Nephron (organoid): ENCODE results near the gene LONP2.
A peak's percentile ranks its signal among the peaks of the same experiment; 100 is the strongest.

Source experiments
- H3K27ac Mint-ChIP-seq, 3 experiments: 2 replicates each; pipeline ENCODE4 v1.8.0; 2020; ENCODE audit warnings: mixed read lengths in 3 of 3, mild to moderate bottlenecking in 2 of 3, moderate library complexity in 1 of 3
- H3K27me3 Mint-ChIP-seq: 2 replicates; pipeline ENCODE4 v1.8.0; 2021; ENCODE audit warnings: low read depth, mild to moderate bottlenecking, moderate library complexity, mixed read lengths
- H3K36me3 Mint-ChIP-seq: 2 replicates; pipeline ENCODE4 v1.8.0; 2020; ENCODE audit warnings: low read depth, mixed read lengths
- H3K4me1 Mint-ChIP-seq: 2 replicates; pipeline ENCODE4 v1.8.0; 2020; ENCODE audit warnings: mixed read lengths
- H3K4me3 Mint-ChIP-seq, 3 experiments: 2 replicates each; pipeline ENCODE4 v1.8.0; 2020; ENCODE audit warnings: mild to moderate bottlenecking in 3 of 3, mixed read lengths in 3 of 3, moderate library complexity in 2 of 3
- H3K9me3 Mint-ChIP-seq: 2 replicates; pipeline ENCODE4 v1.8.0; 2020; ENCODE audit warnings: mixed read lengths
- TF ChIP-seq, protein P1 (sequence below), 3 experiments: fragments of 200-600 bp; sonication (generic); IDR thresholded peaks; one replicate each; pipeline ENCODE4 v1.5.0; 2021; ENCODE audit warnings: antibody characterized with exemption in 3 of 3; ENCODE audit not compliant: unreplicated experiment in 3 of 3

LONP2 gene

GRCh38 chr16:48383877-48384519 lies 139.9 kb downstream of the LONP2 start:
- Mint-ChIP-seq H3K36me3 (peaks cover 9% of the 10 kb centered on the region), H3K4me1 (peaks cover 38% of the 10 kb centered on the region), H3K4me3 (peak overlapping the region; percentile 89 to 95 (median 94)), H3K27ac (peak overlapping the region; percentile 98 to 99 (median 99)), H3K27me3 (no peaks in the 10 kb centered on the region), H3K9me3 (peaks cover 2% of the 10 kb centered on the region)
- TF ChIP-seq, protein P1, sequence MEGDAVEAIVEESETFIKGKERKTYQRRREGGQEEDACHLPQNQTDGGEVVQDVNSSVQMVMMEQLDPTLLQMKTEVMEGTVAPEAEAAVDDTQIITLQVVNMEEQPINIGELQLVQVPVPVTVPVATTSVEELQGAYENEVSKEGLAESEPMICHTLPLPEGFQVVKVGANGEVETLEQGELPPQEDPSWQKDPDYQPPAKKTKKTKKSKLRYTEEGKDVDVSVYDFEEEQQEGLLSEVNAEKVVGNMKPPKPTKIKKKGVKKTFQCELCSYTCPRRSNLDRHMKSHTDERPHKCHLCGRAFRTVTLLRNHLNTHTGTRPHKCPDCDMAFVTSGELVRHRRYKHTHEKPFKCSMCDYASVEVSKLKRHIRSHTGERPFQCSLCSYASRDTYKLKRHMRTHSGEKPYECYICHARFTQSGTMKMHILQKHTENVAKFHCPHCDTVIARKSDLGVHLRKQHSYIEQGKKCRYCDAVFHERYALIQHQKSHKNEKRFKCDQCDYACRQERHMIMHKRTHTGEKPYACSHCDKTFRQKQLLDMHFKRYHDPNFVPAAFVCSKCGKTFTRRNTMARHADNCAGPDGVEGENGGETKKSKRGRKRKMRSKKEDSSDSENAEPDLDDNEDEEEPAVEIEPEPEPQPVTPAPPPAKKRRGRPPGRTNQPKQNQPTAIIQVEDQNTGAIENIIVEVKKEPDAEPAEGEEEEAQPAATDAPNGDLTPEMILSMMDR (IDR thresholded peaks at IDR 0.05; ENCODE audit: unreplicated experiment in 3 of 3), result no peak

DNA sequence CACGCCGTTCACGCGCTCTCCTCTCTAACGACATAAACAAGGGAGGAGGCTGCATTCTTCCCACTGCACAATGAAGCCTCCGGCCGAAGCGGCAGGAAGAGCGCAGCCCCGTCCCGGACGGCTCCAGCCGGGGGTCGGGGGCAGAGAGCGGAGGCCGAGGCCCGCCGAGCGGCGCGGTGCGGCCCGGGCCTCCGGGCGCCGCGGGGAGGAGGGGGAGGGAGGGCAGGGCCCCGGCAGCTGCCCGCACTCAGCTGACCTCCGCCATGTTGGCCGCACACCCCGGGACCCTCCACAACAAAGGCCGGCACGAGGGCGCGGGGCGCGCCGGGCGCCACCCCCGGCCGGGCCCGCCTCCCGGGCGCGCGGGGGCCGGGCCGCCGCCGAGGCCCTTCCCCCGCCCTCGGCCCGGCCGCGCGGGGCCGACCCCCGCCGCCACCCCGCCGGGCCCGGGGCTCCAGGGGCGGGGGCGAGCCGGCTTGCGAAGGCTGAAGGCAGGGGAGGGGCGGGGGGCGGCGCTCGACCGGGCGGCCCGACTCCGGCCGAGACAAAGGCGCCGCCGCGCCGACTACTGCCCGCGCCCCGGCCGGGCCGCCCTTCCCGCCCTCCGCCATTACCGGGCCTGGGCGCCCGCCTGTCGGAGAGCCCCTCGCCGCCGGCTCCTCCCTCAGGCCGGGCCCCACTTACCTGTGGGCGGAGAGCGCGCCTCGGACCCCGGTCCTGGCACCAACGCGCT lies 140.6 kb downstream of the LONP2 start:
- H3K27me3 Mint-ChIP-seq, result no peaks in the 10 kb centered on the region
- H3K4me3 Mint-ChIP-seq, result peak overlapping the region; percentile 94 to 98 (median 95)
- peaks cover 7% of the 10 kb centered on the region for H3K36me3 Mint-ChIP-seq
- peaks cover 2% of the 10 kb centered on the region for H3K9me3 Mint-ChIP-seq
- H3K27ac Mint-ChIP-seq, result peak overlapping the region; percentile 98 to 99 (median 99)
- H3K4me1 Mint-ChIP-seq, result peaks cover 31% of the 10 kb centered on the region
- TF ChIP-seq, protein P1 (IDR thresholded peaks at IDR 0.05; ENCODE audit: unreplicated experiment in 3 of 3), result no peak

GRCh38 chr16:48385253-48386150 lies 141.4 kb downstream of the LONP2 start, which contains the start of gene SIAH1:
TSS of gene SIAH1 (minus strand) at chr16:48385413. CDS start at chr16:48362428, 22,985 bp downstream.
- TF ChIP-seq, protein P1 (IDR thresholded peaks at IDR 0.05; ENCODE audit: unreplicated experiment in 3 of 3), result no peak
- Mint-ChIP-seq H3K4me3 (peak within 1 kb of the TSS; percentile 98), H3K27ac (peak within 1 kb of the TSS; percentile 99 to 100 (median 99)), H3K36me3 (peaks cover 5% of the 10 kb centered on the region), H3K4me1 (peaks cover 24% of the 10 kb centered on the region), H3K27me3 (no peaks in the 10 kb centered on the region), H3K9me3 (peaks cover 2% of the 10 kb centered on the region)

DNA sequence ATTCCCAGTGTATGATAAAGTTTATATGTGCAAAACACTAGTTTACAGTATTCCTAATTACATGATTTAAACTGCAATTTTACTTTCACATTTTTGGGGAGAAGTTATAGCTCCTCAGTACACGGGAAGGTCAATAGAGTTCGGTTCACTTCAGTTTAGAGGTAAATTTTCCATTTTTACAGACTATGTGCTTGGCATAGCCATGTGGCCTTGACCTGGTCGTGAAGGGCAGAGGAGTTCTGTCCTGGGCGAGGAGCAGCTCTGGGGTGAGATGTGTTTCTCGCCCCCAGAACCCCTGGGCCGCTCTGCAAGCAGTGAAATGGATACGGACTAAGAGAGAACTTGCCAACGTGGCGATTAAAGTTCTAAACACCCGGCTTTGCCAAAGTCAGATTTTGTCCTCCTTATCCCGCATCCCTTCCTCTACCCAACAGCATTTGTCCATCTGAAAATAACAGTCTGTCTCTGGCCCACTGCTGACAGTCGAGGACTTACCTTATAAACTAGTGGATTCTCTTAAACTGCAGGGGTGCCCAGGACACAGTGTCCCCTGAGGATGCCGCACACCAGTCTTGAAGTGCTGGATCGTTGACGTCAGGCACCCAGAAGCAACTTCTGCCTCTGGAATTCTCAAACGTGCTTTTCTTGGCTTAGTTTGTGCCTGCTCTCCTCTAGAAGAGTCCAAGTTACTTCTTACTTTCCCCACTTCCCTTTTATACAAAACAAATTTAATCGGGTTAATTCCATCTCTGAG lies 142.6 kb downstream of the LONP2 start:
- Mint-ChIP-seq H3K4me3 (peak overlapping the region; percentile 63 to 98 (median 82)), H3K36me3 (no peaks in the 10 kb centered on the region), H3K4me1 (peaks cover 17% of the 10 kb centered on the region), H3K27me3 (no peaks in the 10 kb centered on the region), H3K9me3 (no peaks in the 10 kb centered on the region), H3K27ac (peak overlapping the region; percentile 26 to 100 (median 99))
- TF ChIP-seq, protein P1 (IDR thresholded peaks at IDR 0.05; ENCODE audit: unreplicated experiment in 3 of 3), result no peak

DNA sequence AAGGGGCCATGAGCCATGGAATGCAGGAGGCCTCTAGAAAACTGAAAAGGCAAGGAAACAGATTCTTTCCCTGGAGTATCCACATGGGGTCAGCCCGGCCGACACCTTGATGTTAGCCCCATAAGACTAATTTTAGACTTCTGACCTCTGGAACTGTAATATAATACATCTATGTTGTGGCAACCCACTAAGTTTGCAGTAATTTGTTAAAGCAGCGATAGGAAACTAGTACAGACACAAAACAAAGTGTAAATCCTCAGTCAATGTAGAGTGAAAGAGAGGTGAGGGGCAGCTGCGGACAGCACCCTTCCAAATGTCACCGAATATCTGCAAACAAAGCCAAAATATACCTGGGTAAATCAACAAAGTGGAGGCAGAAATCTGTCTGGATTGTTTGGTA lies 148.3 kb downstream of the LONP2 start:
- Mint-ChIP-seq H3K9me3 (no peaks in the 10 kb centered on the region), H3K27me3 (no peaks in the 10 kb centered on the region), H3K4me1 (peaks cover 11% of the 10 kb centered on the region), H3K36me3 (no peaks in the 10 kb centered on the region), H3K4me3 (no peak overlapping the region), H3K27ac (no peak overlapping the region)
- TF ChIP-seq, protein P1 (IDR thresholded peaks at IDR 0.05; ENCODE audit: unreplicated experiment in 3 of 3), result no peak
